ENCODE results near the gene ASIC3.
A peak's percentile ranks its signal among the peaks of the same experiment; 100 is the strongest.

- TF ChIP-seq, protein P1, sequence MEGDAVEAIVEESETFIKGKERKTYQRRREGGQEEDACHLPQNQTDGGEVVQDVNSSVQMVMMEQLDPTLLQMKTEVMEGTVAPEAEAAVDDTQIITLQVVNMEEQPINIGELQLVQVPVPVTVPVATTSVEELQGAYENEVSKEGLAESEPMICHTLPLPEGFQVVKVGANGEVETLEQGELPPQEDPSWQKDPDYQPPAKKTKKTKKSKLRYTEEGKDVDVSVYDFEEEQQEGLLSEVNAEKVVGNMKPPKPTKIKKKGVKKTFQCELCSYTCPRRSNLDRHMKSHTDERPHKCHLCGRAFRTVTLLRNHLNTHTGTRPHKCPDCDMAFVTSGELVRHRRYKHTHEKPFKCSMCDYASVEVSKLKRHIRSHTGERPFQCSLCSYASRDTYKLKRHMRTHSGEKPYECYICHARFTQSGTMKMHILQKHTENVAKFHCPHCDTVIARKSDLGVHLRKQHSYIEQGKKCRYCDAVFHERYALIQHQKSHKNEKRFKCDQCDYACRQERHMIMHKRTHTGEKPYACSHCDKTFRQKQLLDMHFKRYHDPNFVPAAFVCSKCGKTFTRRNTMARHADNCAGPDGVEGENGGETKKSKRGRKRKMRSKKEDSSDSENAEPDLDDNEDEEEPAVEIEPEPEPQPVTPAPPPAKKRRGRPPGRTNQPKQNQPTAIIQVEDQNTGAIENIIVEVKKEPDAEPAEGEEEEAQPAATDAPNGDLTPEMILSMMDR (IDR thresholded peaks at IDR 0.05 in 8 of 11, conservative IDR thresholded peaks at IDR 0.05 in 3 of 11) = no peak
- TF ChIP-seq POLR2AphosphoS5 (IDR thresholded peaks at IDR 0.05) (peak in 2 of 3 donors; percentile 21 to 50), POLR2A (IDR thresholded peaks at IDR 0.05) (no peak)
These were observed 9.1 kb upstream of the ASIC3 start for GRCh38 chr7:151038951-151039849.
